ENCODE results near the gene LRCH2.

DNA sequence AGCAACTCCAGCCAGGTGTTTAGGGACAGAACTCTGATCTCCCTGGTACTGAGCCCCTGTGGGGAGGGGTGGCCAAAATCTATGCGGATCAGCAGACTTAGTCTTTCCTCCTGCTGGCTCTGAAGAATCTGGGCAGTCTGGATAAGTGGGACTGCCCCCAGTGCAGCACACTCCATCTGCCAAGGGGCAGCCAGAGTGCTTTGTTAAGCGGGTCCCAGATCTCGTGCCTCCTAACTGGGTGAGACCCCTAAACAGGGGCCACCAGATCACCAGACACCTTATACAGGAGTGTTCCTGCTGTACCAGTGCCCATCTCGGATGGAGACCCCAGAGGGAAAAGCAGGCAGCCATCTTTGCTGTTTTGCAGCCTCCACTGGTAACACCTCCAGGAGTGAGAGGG is 135.0 kb downstream of the LRCH2 start:
- TF ChIP-seq POLR2A (IDR thresholded peaks at IDR 0.05) (no peak), CTCF (IDR thresholded peaks at IDR 0.05) (no peak)

Data from lower leg skin (tissue), 3 donors.